A673 (cell line): ENCODE data around the gene HNRNPC.

Source experiments
- CTCF ChIP-seq: fragments of 300-800, 200-600 bp; sonication (generic); conservative IDR thresholded peaks from 2 replicates; pipeline ENCODE4 v1.5.1; 2017; ENCODE audit warnings: low read depth, mild to moderate bottlenecking, antibody characterized with exemption, low read length, moderate library complexity, mixed read lengths
- EZH2 ChIP-seq: fragments of 200-600 bp; sonication (generic); IDR thresholded peaks from 2 replicates; pipeline ENCODE4 v1.6.1; 2017; ENCODE audit warnings: borderline replicate concordance, low read depth, mild to moderate bottlenecking, mixed read lengths, antibody characterized with exemption, low read length; ENCODE audit not compliant: poor library complexity, severe bottlenecking

- no peak for TF ChIP-seq CTCF
- no peak for TF ChIP-seq EZH2
These were observed 6.1 kb upstream of the HNRNPC start for GRCh38 chr14:21275261-21275858.
